Trophoblast cell (in vitro differentiated cells and primary cell): ENCODE measurements around the gene ACOX3.

Experiments
- DNase-seq, 2 donors: peaks; one replicate each; pipeline ENCODE4 v3.0.0-alpha.2; 2016
- H2AFZ ChIP-seq: 2 replicates; pipeline ENCODE4 v1.6.1; 2013; ENCODE audit warnings: low read length, moderate library complexity, mild to moderate bottlenecking; ENCODE audit not compliant: insufficient read depth, poor library complexity
- H2AK5ac ChIP-seq: 2 replicates; pipeline ENCODE4 v1.6.1; 2013; ENCODE audit warnings: mild to moderate bottlenecking, low read length
- H2BK120ac ChIP-seq: 2 replicates; pipeline ENCODE4 v1.6.1; 2013; ENCODE audit warnings: low read length, mild to moderate bottlenecking, moderate library complexity; ENCODE audit not compliant: insufficient read depth, poor library complexity
- H2BK12ac ChIP-seq: 2 replicates; pipeline ENCODE4 v1.6.1; 2013; ENCODE audit warnings: mild to moderate bottlenecking, low read length, moderate library complexity
- H2BK5ac ChIP-seq: 2 replicates; pipeline ENCODE4 v1.6.1; 2013; ENCODE audit warnings: low read length, low read depth, moderate library complexity, mild to moderate bottlenecking; ENCODE audit not compliant: poor library complexity
- H3K14ac ChIP-seq: 2 replicates; pipeline ENCODE4 v1.6.1; 2013; ENCODE audit warnings: mild to moderate bottlenecking, low read length
- H3K18ac ChIP-seq: 2 replicates; pipeline ENCODE4 v1.6.1; 2013; ENCODE audit warnings: mild to moderate bottlenecking, low read length
- H3K23ac ChIP-seq: 2 replicates; pipeline ENCODE4 v1.6.1; 2013; ENCODE audit warnings: low read length
- H3K27ac ChIP-seq: 2 replicates; pipeline ENCODE4 v1.5.1; 2013; ENCODE audit warnings: low read depth, mild to moderate bottlenecking, inconsistent platforms, low read length, moderate library complexity
- H3K27me3 ChIP-seq: 2 replicates; pipeline ENCODE4 v1.6.1; 2013; ENCODE audit warnings: inconsistent platforms, mild to moderate bottlenecking, low read length, moderate library complexity; ENCODE audit not compliant: insufficient read depth
- H3K36me3 ChIP-seq, 2 experiments: 1 replicate in 1 of 2; 2 replicates in 1 of 2; pipeline ENCODE4 v1.6.1; 2013; ENCODE audit warnings: low read length in 2 of 2, mild to moderate bottlenecking in 2 of 2, moderate library complexity in 1 of 2; ENCODE audit not compliant: insufficient read depth in 2 of 2, control insufficient read depth in 1 of 2
- H3K4ac ChIP-seq: 2 replicates; pipeline ENCODE4 v1.6.1; 2013; ENCODE audit warnings: low read depth, mild to moderate bottlenecking, low read length, moderate library complexity
- H3K4me1 ChIP-seq, 2 experiments: 1 replicate in 1 of 2; 2 replicates in 1 of 2; pipeline ENCODE4 v1.6.1; 2013; ENCODE audit warnings: low read length in 2 of 2, mild to moderate bottlenecking in 2 of 2, moderate library complexity in 1 of 2; ENCODE audit not compliant: insufficient read depth in 2 of 2, control insufficient read depth in 1 of 2
- H3K4me2 ChIP-seq: 2 replicates; pipeline ENCODE4 v1.6.1; 2013; ENCODE audit warnings: inconsistent platforms, mild to moderate bottlenecking, low read length, moderate library complexity
- H3K4me3 ChIP-seq: 2 replicates; pipeline ENCODE4 v1.5.1; 2013; ENCODE audit warnings: mild to moderate bottlenecking, low read depth, low read length, inconsistent platforms
- H3K79me1 ChIP-seq: one replicate; pipeline ENCODE4 v1.6.1; 2013; ENCODE audit warnings: low read length
- H3K79me2 ChIP-seq: 2 replicates; pipeline ENCODE4 v1.6.1; 2013; ENCODE audit warnings: low read length, mild to moderate bottlenecking; ENCODE audit not compliant: control insufficient read depth, insufficient read depth, poor library complexity
- H3K9ac ChIP-seq: 2 replicates; pipeline ENCODE4 v1.6.1; 2013; ENCODE audit warnings: mild to moderate bottlenecking, low read length
- H3K9me3 ChIP-seq: 2 replicates; pipeline ENCODE4 v1.6.1; 2013; ENCODE audit warnings: low read depth, mild to moderate bottlenecking, control low read depth, inconsistent platforms, low read length; ENCODE audit not compliant: insufficient read depth
- H4K12ac ChIP-seq: 2 replicates; pipeline ENCODE4 v1.6.1; 2013; ENCODE audit warnings: low read depth, mild to moderate bottlenecking, low read length, moderate library complexity
- H4K8ac ChIP-seq: 2 replicates; pipeline ENCODE4 v1.6.1; 2013; ENCODE audit warnings: low read depth, mild to moderate bottlenecking, low read length, moderate library complexity
- H4K91ac ChIP-seq: one replicate; pipeline ENCODE4 v1.6.1; 2013; ENCODE audit warnings: low read depth, mild to moderate bottlenecking, low read length, moderate library complexity
- WGBS: extraction: QIAGEN DNeasy Blood & Tissue Kit; methylation state at CpG from one replicate; pipeline ENCODE4 v1.1.7; 2013; ENCODE audit warnings: missing lambda C conversion rate; ENCODE audit not compliant: insufficient read length, insufficient coverage; ENCODE audit errors: extremely low coverage; 5-methylcytosine and 5-hydroxymethylcytosine counted together

Gene ACOX3

GRCh38 chr4:8325291-8325973 is 115.1 kb downstream of the ACOX3 start:
- Histone ChIP-seq H2BK12ac (no peak overlapping the region), H3K79me2 (no peaks in the 10 kb centered on the region), H3K27me3 (no peaks in the 10 kb centered on the region), H3K79me1 (no peaks in the 10 kb centered on the region), H3K4ac (no peak overlapping the region), H3K4me1 (peaks cover 0 to 6% of the 10 kb centered on the region in 2 experiments), H3K18ac (no peak overlapping the region), H4K8ac (no peak overlapping the region), H4K91ac (no peak overlapping the region), H2BK120ac (no peak overlapping the region), H3K9me3 (peaks cover 3% of the 10 kb centered on the region), H3K14ac (no peak overlapping the region), H3K27ac (no peak overlapping the region), H2BK5ac (no peak overlapping the region), H3K36me3 (no peaks in the 10 kb centered on the region), H3K9ac (no peak overlapping the region), H3K23ac (no peak overlapping the region), H3K4me2 (no peak overlapping the region), H2AK5ac (no peak overlapping the region), H4K12ac (no peak overlapping the region), H3K4me3 (no peak overlapping the region), H2AFZ (no peak overlapping the region)
- no CpG with 5 or more reads among the region's 8 CpGs for WGBS
- DNase-seq, result no peak

GRCh38 chr4:8324640-8325239 is 115.8 kb downstream of the ACOX3 start:
- DNase-seq, result no peak
- H3K23ac ChIP-seq, result no peak overlapping the region
- no peak overlapping the region for H3K4ac ChIP-seq
- no peak overlapping the region for H3K18ac ChIP-seq
- no peaks in the 10 kb centered on the region for H3K79me1 ChIP-seq
- peaks cover 3% of the 10 kb centered on the region for H3K9me3 ChIP-seq
- H4K91ac ChIP-seq, result no peak overlapping the region
- peaks cover 0 to 6% of the 10 kb centered on the region in 2 experiments for H3K4me1 ChIP-seq
- H2AK5ac ChIP-seq, result no peak overlapping the region
- no peak overlapping the region for H2BK5ac ChIP-seq
- no peak overlapping the region for H4K8ac ChIP-seq
- no peaks in the 10 kb centered on the region for H3K36me3 ChIP-seq
- no peak overlapping the region for H3K9ac ChIP-seq
- WGBS, result no CpG with 5 or more reads among the region's 6 CpGs
- no peak overlapping the region for H4K12ac ChIP-seq
- no peak overlapping the region for H3K27ac ChIP-seq
- H2BK120ac ChIP-seq, result no peak overlapping the region
- no peak overlapping the region for H3K4me3 ChIP-seq
- H3K14ac ChIP-seq, result no peak overlapping the region
- H3K27me3 ChIP-seq, result no peaks in the 10 kb centered on the region
- no peak overlapping the region for H2AFZ ChIP-seq
- no peak overlapping the region for H2BK12ac ChIP-seq
- H3K79me2 ChIP-seq, result no peaks in the 10 kb centered on the region
- no peak overlapping the region for H3K4me2 ChIP-seq

GRCh38 chr4:8323947-8324555 is 116.5 kb downstream of the ACOX3 start:
- WGBS, result no CpG with 5 or more reads among the region's 5 CpGs
- Histone ChIP-seq H3K4ac (no peak overlapping the region), H3K23ac (no peak overlapping the region), H3K27me3 (no peaks in the 10 kb centered on the region), H3K9ac (no peak overlapping the region), H2AFZ (no peak overlapping the region), H3K79me2 (no peaks in the 10 kb centered on the region), H2BK120ac (no peak overlapping the region), H3K14ac (no peak overlapping the region), H3K9me3 (peaks cover 3% of the 10 kb centered on the region), H3K27ac (no peak overlapping the region), H3K4me3 (no peak overlapping the region), H3K4me1 (peaks cover 0 to 7% of the 10 kb centered on the region in 2 experiments), H3K79me1 (no peaks in the 10 kb centered on the region), H4K91ac (no peak overlapping the region), H2BK12ac (no peak overlapping the region), H3K4me2 (no peak overlapping the region), H4K12ac (no peak overlapping the region), H4K8ac (no peak overlapping the region), H2BK5ac (no peak overlapping the region), H3K18ac (no peak overlapping the region), H3K36me3 (no peaks in the 10 kb centered on the region), H2AK5ac (no peak overlapping the region)
- DNase-seq, result no peak

DNA sequence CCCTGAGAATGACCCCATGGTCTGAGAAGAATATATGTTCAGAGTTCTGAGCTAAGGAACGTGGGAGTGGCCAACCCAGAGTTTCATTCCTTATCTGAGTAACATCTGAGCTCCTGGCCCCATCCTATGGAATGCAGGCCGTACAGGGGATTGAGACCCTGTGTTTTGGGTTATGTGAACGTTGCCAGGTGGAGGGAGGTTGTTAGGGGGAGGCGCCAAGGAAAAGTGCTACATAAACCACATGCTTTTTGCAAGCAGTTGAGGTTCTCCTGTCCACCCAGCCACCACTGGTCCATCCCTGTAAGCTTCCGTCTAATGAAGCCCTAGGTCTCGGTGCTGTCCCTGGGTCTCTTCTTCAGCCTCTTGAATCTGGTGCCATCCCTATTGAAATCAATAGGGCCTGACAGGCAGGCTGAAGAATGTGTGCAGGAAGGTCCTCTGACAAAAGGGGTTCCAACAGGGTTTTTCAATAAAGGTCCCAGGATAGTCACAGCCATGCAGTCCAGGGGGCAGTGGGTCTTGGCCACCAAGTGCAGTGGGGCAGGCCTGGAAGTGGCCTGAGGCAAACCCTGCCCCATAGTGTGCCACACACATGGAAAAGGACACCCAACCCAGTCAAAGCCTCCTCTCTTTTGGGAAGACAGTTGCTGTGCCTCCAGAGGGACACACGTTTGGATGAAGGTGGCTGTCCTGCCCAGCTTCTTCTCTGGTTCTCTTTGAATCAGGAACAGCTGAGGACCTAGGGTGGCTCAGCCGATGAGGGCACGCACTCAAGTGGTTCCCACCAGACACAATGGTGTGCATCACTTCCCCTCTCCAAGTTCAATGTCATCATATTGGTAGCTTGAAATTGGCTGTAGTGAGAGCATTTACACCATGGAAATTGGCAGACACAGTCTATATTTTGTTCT is 117.5 kb downstream of the ACOX3 start:
- Histone ChIP-seq H3K9ac (no peak overlapping the region), H3K36me3 (no peaks in the 10 kb centered on the region), H3K14ac (no peak overlapping the region), H3K4me1 (peaks cover 0 to 9% of the 10 kb centered on the region in 2 experiments), H3K79me1 (no peaks in the 10 kb centered on the region), H3K4ac (no peak overlapping the region), H2AFZ (no peak overlapping the region), H2BK12ac (no peak overlapping the region), H3K18ac (no peak overlapping the region), H3K4me2 (no peak overlapping the region), H2AK5ac (no peak overlapping the region), H3K4me3 (no peak overlapping the region), H4K91ac (no peak overlapping the region), H3K9me3 (peaks cover 3% of the 10 kb centered on the region), H3K27me3 (no peaks in the 10 kb centered on the region), H2BK5ac (no peak overlapping the region), H4K12ac (no peak overlapping the region), H4K8ac (no peak overlapping the region), H3K23ac (no peak overlapping the region), H3K27ac (no peak overlapping the region), H2BK120ac (no peak overlapping the region), H3K79me2 (no peaks in the 10 kb centered on the region)
- no peak for DNase-seq
- no CpG with 5 or more reads among the region's 9 CpGs for WGBS
